IMR-90 (cell line): ENCODE data around the gene SLC7A4. TPM values are rescaled to one million over a fixed set of nuclear protein-coding genes. Genes with fewer than 3 reads are reported as not detected.
A peak's percentile ranks its signal among the peaks of the same experiment; 100 is the strongest.

Experiments used
- ATAC-seq: fragments of 200-7000 bp; cut with Tn5 transposase; 2 replicates; pipeline ENCODE4 v1.9.1; 2020; ENCODE audit warnings: low read depth, mild to moderate bottlenecking, moderate library complexity
- BruUV-seq: library from RNA; stranded (reverse); fragments of 400-500 nt; replicated peaks from 2 replicates; lab custom pipeline; 2021; lab: Mats Ljungman, UMichigan
- CTCF ChIA-PET: fragments of 300-600 bp; formaldehyde crosslinking; extraction: SDS; loops from one replicate; lab custom pipeline; 2021; ENCODE audit warnings: antibody characterized with exemption; lab: Yijun Ruan, JAX
- POLR2A ChIA-PET: fragments of 300-600 bp; sonication (Branson Sonifier 250); formaldehyde crosslinking; loops from one replicate; lab custom pipeline; 2022; ENCODE audit warnings: antibody characterized with exemption; ENCODE audit not compliant: unreplicated experiment; lab: Charles Lee
- DNase-seq: peaks from one replicate; pipeline ENCODE4 v3.0.0; 2013
- H2AFZ ChIP-seq: replicated peaks from 2 replicates; pipeline ENCODE3; 2013; ENCODE audit warnings: low read length, mild to moderate bottlenecking; ENCODE audit not compliant: poor library complexity
- H2AK5ac ChIP-seq: 2 replicates; pipeline ENCODE4 v1.6.1; 2013; ENCODE audit warnings: low read depth, low read length, inconsistent platforms
- H2AK9ac ChIP-seq: replicated peaks from 2 replicates; pipeline ENCODE3; 2013; ENCODE audit warnings: mild to moderate bottlenecking, low read depth, low read length, moderate library complexity; ENCODE audit not compliant: poor library complexity
- H2BK120ac ChIP-seq: 2 replicates; pipeline ENCODE4 v1.6.1; 2013; ENCODE audit warnings: low read depth, low read length, inconsistent platforms
- H2BK15ac ChIP-seq: 3 replicates; pipeline ENCODE4 v1.6.1; 2013; ENCODE audit warnings: low read depth, low read length, inconsistent platforms
- H2BK20ac ChIP-seq: 2 replicates; pipeline ENCODE4 v1.6.1; 2013; ENCODE audit warnings: low read depth, mild to moderate bottlenecking, inconsistent platforms, low read length, moderate library complexity
- H2BK5ac ChIP-seq: 2 replicates; pipeline ENCODE4 v1.6.1; 2013; ENCODE audit warnings: mild to moderate bottlenecking, low read depth, low read length, inconsistent platforms; ENCODE audit not compliant: poor library complexity, severe bottlenecking
- H3K14ac ChIP-seq: replicated peaks from 2 replicates; pipeline ENCODE4 v1.6.1; 2013; ENCODE audit warnings: low read depth, low read length, inconsistent platforms
- H3K18ac ChIP-seq: 2 replicates; pipeline ENCODE4 v1.6.1; 2013; ENCODE audit warnings: low read depth, low read length, control low read depth
- H3K23ac ChIP-seq: 2 replicates; pipeline ENCODE4 v1.6.1; 2013; ENCODE audit warnings: low read depth, low read length, inconsistent platforms
- H3K27ac ChIP-seq: 2 replicates; pipeline ENCODE4 v1.5.1; 2013; ENCODE audit warnings: mild to moderate bottlenecking, control low read depth, low read length; ENCODE audit not compliant: insufficient read depth
- H3K27me3 ChIP-seq: 2 replicates; pipeline ENCODE4 v1.6.1; 2013; ENCODE audit warnings: low read length; ENCODE audit not compliant: control insufficient read depth, insufficient read depth
- H3K36me3 ChIP-seq: 2 replicates; pipeline ENCODE4 v1.6.1; 2013; ENCODE audit warnings: low read length, mixed read lengths; ENCODE audit not compliant: control insufficient read depth, insufficient read depth
- H3K4ac ChIP-seq: 2 replicates; pipeline ENCODE4 v1.6.1; 2013; ENCODE audit warnings: low read depth, low read length, inconsistent platforms
- H3K4me1 ChIP-seq: 2 replicates; pipeline ENCODE4 v1.6.1; 2013; ENCODE audit warnings: low read length, mixed read lengths; ENCODE audit not compliant: control insufficient read depth, insufficient read depth
- H3K4me2 ChIP-seq: 2 replicates; pipeline ENCODE4 v1.6.1; 2013; ENCODE audit warnings: low read depth, mild to moderate bottlenecking, control low read depth, low read length, moderate library complexity
- H3K4me3 ChIP-seq: 2 replicates; pipeline ENCODE4 v1.5.1; 2013; ENCODE audit warnings: low read depth, mild to moderate bottlenecking, control low read depth, low read length, moderate library complexity; ENCODE audit not compliant: insufficient read depth
- H3K56ac ChIP-seq: 2 replicates; pipeline ENCODE4 v1.6.1; 2013; ENCODE audit warnings: low read length, inconsistent platforms; ENCODE audit not compliant: insufficient read depth; ENCODE audit errors: extremely low read depth
- H3K79me1 ChIP-seq, 2 experiments: 2 replicates each; pipeline ENCODE4 v1.6.1; 2013; ENCODE audit warnings: low read length in 2 of 2, inconsistent platforms in 1 of 2, low read depth in 1 of 2
- H3K9ac ChIP-seq: 2 replicates; pipeline ENCODE4 v1.6.1; 2013; ENCODE audit warnings: low read depth, low read length, control low read depth
- H3K9me1 ChIP-seq: 2 replicates; pipeline ENCODE4 v1.6.1; 2013; ENCODE audit warnings: low read length, inconsistent platforms; ENCODE audit not compliant: insufficient read depth
- H3K9me3 ChIP-seq: 2 replicates; pipeline ENCODE4 v1.6.1; 2013; ENCODE audit warnings: low read length; ENCODE audit not compliant: control insufficient read depth, insufficient read depth
- H4K20me1 ChIP-seq: 2 replicates; pipeline ENCODE4 v1.6.1; 2013; ENCODE audit warnings: low read length, inconsistent platforms; ENCODE audit not compliant: insufficient read depth
- H4K5ac ChIP-seq: 2 replicates; pipeline ENCODE4 v1.6.1; 2013; ENCODE audit warnings: mild to moderate bottlenecking, low read depth, low read length, control low read depth
- H4K8ac ChIP-seq, 2 experiments: 2 replicates each; pipeline ENCODE4 v1.6.1; 2013; ENCODE audit warnings: low read depth in 2 of 2, low read length in 2 of 2, control low read depth in 1 of 2, inconsistent platforms in 1 of 2
- H4K91ac ChIP-seq: 2 replicates; pipeline ENCODE4 v1.6.1; 2013; ENCODE audit warnings: low read depth, low read length, inconsistent platforms; ENCODE audit not compliant: insufficient read depth
- BHLHE40 ChIP-seq: fragments of 150-350 bp; IDR thresholded peaks from 2 replicates; pipeline ENCODE4 v1.6.1; 2016; ENCODE audit warnings: mild to moderate bottlenecking, low read depth, low read length
- CEBPB ChIP-seq: IDR thresholded peaks from 2 replicates; pipeline ENCODE4 v1.6.1; 2012; ENCODE audit warnings: low read depth, low read length, improper control_type of control experiment
- CHD1 ChIP-seq: IDR thresholded peaks from 2 replicates; pipeline ENCODE4 v1.6.1; 2012; ENCODE audit warnings: low read depth, low read length, improper control_type of control experiment
- FOS ChIP-seq: fragments of 150-350 bp; IDR thresholded peaks from 2 replicates; pipeline ENCODE4 v1.6.1; 2016; ENCODE audit warnings: low read depth, low read length
- MAFK ChIP-seq: IDR thresholded peaks from 2 replicates; pipeline ENCODE4 v1.6.1; 2012; ENCODE audit warnings: low read depth, low read length, improper control_type of control experiment
- MAZ ChIP-seq: IDR thresholded peaks from 2 replicates; pipeline ENCODE4 v1.6.1; 2012; ENCODE audit warnings: low read depth, mild to moderate bottlenecking, low read length, improper control_type of control experiment, moderate library complexity, borderline replicate concordance
- MXI1 ChIP-seq: IDR thresholded peaks from 2 replicates; pipeline ENCODE4 v1.6.1; 2012; ENCODE audit warnings: low read depth, mild to moderate bottlenecking, low read length, moderate library complexity, borderline replicate concordance
- NFE2L2 ChIP-seq: fragments of 150-350 bp; IDR thresholded peaks from 2 replicates; pipeline ENCODE4 v1.6.1; 2016; ENCODE audit warnings: low read depth, mild to moderate bottlenecking, low read length
- POLR2A ChIP-seq: IDR thresholded peaks from 2 replicates; pipeline ENCODE4 v1.6.1; 2012; ENCODE audit warnings: mild to moderate bottlenecking, low read depth, low read length
- RAD21 ChIP-seq: IDR thresholded peaks from 2 replicates; pipeline ENCODE4 v1.6.1; 2012; ENCODE audit warnings: low read length, improper control_type of control experiment
- RCOR1 ChIP-seq: IDR thresholded peaks from 2 replicates; pipeline ENCODE4 v1.6.1; 2012; ENCODE audit warnings: mild to moderate bottlenecking, low read length, improper control_type of control experiment; ENCODE audit not compliant: insufficient replicate concordance
- SMC3 ChIP-seq: fragments of 150-350 bp; IDR thresholded peaks from 2 replicates; pipeline ENCODE4 v1.6.1; 2016; ENCODE audit warnings: low read depth, mild to moderate bottlenecking, antibody characterized with exemption, low read length, moderate library complexity
- USF2 ChIP-seq: fragments of 150-350 bp; IDR thresholded peaks from 2 replicates; pipeline ENCODE4 v1.6.1; 2017; ENCODE audit warnings: mild to moderate bottlenecking, antibody characterized with exemption, low read length, low read depth
- WGBS, 2 experiments: methylation state at CpG; one replicate each; pipeline versions ENCODE4 v1.1.5 to v1.1.7; 2013; ENCODE audit warnings: missing lambda C conversion rate in 2 of 2; ENCODE audit not compliant: insufficient read length in 1 of 2; ENCODE audit errors: extremely low coverage in 2 of 2; 5-methylcytosine and 5-hydroxymethylcytosine counted together
- dilution Hi-C: fragments of 300-500 bp; cut with HindIII; formaldehyde crosslinking; loops from one replicate; pipeline ENCODE4 v1.14.3; 2018; ENCODE audit warnings: low sequenced_read_pairs; ENCODE audit not compliant: unreplicated experiment
- in situ Hi-C: fragments of 300-500 bp; cut with MboI; formaldehyde crosslinking; loops from 3 replicates; pipeline ENCODE4 v1.14.3; 2019; ENCODE audit warnings: low sequenced_read_pairs, inconsistent platforms, mixed read lengths
- intact Hi-C: fragments of 100-400 bp; cut with micrococcal nuclease; formaldehyde crosslinking; loops from 2 replicates; pipeline ENCODE4 v1.10.0; 2022
- polyA plus RNA-seq, 3 experiments: library from polyadenylated mRNA; depleted of rRNA; stranded (reverse); fragments of >200 nt; gene quantifications; 2 replicates each; pipeline ENCODE4 v1.2.3, GENCODE V29; 2012; ENCODE audit warnings: low replicate concordance in 1 of 3
- total RNA-seq: library from RNA; depleted of rRNA; stranded (reverse); fragments of >200 nt; gene quantifications from 2 replicates; pipeline ENCODE4 v1.2.3, GENCODE V29; 2012
- TF ChIP-seq, protein P1 (sequence below): conservative IDR thresholded peaks from 2 replicates; pipeline ENCODE4 v1.5.1; 2012; ENCODE audit warnings: mild to moderate bottlenecking, low read depth, low read length, improper control_type of control experiment

The SLC7A4 gene
- total and polyA plus RNA-seq, 2 of the 4 experiments (the other 2 are of a cell fraction): 0.03 TPM; not detected in 1

DNA sequence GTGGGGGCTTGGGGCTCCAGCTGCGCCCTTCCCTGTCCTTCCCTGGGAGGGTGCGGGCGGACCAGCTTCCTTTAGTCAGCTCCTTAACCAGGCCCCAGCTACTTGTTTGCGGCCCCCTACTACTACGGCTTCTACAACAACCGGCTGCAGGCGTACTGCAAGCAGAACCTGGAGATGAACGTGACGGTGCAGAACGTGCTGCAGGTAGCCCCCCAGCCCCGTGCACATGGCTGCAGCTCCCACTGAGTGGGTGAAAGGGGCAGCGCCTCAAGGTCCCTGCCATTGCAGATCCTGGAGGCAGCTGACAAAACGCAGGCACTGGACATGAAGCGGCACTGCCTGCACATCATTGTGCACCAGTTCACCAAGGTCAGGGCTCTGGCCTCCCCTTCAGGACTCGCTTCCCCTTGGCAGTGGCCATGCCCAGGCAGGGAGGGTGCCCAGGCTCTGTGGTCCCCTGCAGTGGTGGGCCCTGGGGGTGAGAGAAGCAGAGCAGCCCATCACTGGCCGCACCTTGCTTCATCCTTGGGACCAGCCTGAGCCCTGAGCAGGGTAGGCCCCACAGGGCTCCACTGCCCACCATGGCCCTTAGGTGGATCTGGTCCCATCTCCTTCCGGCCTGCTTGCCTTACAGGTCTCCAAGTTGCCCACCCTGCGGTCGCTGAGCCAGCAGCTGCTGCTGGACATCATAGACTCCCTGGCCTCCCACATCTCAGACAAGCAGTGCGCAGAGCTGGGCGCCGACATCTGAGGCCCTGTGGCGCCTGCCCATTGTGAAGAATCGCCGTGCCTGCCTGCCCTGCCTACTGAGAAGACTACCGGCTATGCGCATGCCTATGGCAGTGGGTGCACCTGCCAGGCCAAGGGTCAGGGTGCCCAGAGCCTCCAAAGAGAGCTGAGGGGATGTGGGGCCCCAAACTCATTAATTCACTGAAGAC lies 35.5 kb downstream of the SLC7A4 start:
- Histone ChIP-seq H4K5ac (no peak overlapping the region), H4K91ac (no peak overlapping the region), H3K18ac (no peak overlapping the region), H3K27ac (no peak overlapping the region), H2AK5ac (no peak overlapping the region), H3K9me3 (no peaks in the 10 kb centered on the region), H3K4me1 (peaks cover 11% of the 10 kb centered on the region), H3K9me1 (0 out of 2 replicates have a peak, but pooled peaks cover 4% of the 10 kb centered on the region), H2AFZ (peak overlapping the region; percentile 14), H2BK20ac (no peak overlapping the region), H3K36me3 (peaks cover 59% of the 10 kb centered on the region), H3K4me2 (no peak overlapping the region), H3K4ac (no peak overlapping the region), H4K8ac (no peak overlapping the region), H2BK120ac (no peak overlapping the region), H2BK15ac (no peak overlapping the region), H3K23ac (no peak overlapping the region), H2AK9ac (peak overlapping the region; percentile 37), H3K14ac (no peak overlapping the region), H3K56ac (no peak overlapping the region), H3K79me1 (peaks cover 10 to 34% of the 10 kb centered on the region in 2 experiments; a peak in 3 of 4 replicates), H4K20me1 (peaks cover 9% of the 10 kb centered on the region; the same call in 1 of the 2 replicates), H3K27me3 (no peaks in the 10 kb centered on the region), H3K9ac (no peak overlapping the region), H3K4me3 (no peak overlapping the region), H2BK5ac (no peak overlapping the region)
- POLR2A ChIA-PET: no interaction called here
- CTCF ChIA-PET: no interaction called here
- ATAC-seq: no peak
- intact Hi-C loops: no loop called here
- 97% methylated on average over 6 of the region's 27 CpGs; no CpG with 5 or more reads in 1 of the 2 experiments for WGBS, 2 experiments
- BruUV-seq: no TSS peak
- no peak for DNase-seq
- in situ Hi-C loops: no loop called here
- dilution Hi-C loops: no loop called here
- TF ChIP-seq MAFK (no peak), MAZ (no peak), USF2 (no peak), RAD21 (no peak), SMC3 (no peak), POLR2A (no peak), NFE2L2 (no peak), CEBPB (no peak), RCOR1 (no peak), CHD1 (no peak), MXI1 (no peak), BHLHE40 (no peak), FOS (no peak)
- TF ChIP-seq, protein P1, sequence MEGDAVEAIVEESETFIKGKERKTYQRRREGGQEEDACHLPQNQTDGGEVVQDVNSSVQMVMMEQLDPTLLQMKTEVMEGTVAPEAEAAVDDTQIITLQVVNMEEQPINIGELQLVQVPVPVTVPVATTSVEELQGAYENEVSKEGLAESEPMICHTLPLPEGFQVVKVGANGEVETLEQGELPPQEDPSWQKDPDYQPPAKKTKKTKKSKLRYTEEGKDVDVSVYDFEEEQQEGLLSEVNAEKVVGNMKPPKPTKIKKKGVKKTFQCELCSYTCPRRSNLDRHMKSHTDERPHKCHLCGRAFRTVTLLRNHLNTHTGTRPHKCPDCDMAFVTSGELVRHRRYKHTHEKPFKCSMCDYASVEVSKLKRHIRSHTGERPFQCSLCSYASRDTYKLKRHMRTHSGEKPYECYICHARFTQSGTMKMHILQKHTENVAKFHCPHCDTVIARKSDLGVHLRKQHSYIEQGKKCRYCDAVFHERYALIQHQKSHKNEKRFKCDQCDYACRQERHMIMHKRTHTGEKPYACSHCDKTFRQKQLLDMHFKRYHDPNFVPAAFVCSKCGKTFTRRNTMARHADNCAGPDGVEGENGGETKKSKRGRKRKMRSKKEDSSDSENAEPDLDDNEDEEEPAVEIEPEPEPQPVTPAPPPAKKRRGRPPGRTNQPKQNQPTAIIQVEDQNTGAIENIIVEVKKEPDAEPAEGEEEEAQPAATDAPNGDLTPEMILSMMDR: no peak
